Measurements from ENCODE around the gene NENF.

The NENF gene

DNA sequence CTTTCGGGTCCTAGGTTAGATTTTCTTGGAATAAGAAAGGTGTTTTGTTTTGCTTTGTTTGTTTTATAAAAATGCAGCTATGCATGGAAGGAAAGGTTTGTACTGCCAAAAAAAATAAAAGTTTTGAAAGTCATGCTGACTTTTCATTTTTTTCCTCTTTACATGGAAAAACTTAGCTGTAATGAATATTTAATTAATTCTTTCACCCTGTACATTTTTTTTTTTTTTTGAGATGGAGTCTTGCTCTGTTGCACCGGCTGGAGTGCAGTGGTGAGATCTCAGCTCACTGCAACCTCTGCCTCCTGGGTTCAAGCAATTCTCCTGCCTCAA is 48.7 kb downstream of the NENF start:
- no peak for DNase-seq (ENCODE audit: low read depth in 2 of 2)

GRCh38 chr1:212482006-212482636 is 49.4 kb downstream of the NENF start:
- DNase-seq (ENCODE audit: low read depth in 2 of 2) = no peak

- DNase-seq (ENCODE audit: low read depth in 2 of 2) = no peak
Observed at GRCh38 chr1:212482637-212483441, 50.1 kb downstream of the NENF start.

DNA sequence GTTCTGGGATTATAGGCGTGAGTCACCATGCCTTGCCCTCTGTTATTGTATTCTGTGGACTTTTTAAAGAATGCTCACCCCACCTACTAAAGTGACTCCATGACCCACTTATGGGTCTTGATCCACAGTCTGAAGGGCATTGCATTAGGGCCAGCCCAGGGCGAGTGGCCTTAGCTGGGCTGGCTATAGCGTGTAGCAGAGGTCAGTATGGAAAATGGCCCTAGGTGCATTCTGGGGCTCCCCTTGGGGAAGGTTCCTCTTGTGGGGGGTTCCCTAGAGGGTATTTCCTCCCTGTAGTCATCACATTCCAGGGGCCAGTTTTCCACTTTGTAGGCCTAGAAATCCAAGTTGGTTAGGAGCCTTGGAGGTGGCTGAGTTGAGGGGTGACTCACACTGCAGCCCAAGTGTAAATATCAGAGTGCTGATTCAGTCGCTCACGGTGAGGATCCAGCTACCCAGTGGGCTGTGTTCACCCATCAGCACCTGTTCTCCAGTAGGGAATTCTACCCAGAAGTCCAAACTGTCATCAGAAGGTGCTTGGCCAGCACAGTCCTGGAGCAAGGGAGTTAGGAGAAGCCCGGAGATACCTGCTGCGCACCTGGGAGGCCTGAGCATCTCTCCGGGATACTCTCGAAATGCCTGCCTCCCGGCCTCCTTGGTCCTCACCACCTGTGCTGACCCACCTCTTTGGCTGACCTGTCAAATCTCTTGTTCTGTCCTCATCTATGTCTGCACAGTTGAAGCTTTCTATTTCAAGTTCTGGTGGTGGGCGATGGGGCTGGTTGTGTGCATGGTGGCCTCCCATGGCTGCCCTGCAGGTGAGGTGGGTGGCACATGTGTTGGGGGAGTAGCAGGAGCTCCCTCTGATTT is 52.2 kb downstream of the NENF start:
- no peak for DNase-seq (ENCODE audit: low read depth in 2 of 2)

DNA sequence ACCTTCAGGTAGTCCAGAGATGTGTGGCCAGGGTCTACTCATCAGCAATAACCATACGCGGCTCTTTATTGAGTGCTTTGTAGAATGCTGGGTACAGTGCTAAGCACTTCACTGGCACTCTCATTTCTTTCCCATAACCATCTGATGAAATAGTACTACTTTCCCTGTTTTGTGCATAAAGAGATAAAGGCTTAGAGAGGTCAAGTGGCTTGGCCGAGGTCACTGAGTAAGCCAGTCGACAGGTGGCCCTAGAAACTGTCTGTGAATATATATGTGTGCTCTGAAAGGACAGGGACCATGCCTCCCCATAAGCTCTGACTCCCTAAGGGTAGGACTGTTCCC is 52.8 kb downstream of the NENF start:
- DNase-seq (ENCODE audit: low read depth in 2 of 2) = no peak

- no peak for DNase-seq (ENCODE audit: low read depth in 2 of 2)
Observed at GRCh38 chr1:212485913-212486618, 53.3 kb downstream of the NENF start.

- no peak for DNase-seq (ENCODE audit: low read depth in 2 of 2)
Observed at GRCh38 chr1:212486619-212486975, 53.9 kb downstream of the NENF start.

DNA sequence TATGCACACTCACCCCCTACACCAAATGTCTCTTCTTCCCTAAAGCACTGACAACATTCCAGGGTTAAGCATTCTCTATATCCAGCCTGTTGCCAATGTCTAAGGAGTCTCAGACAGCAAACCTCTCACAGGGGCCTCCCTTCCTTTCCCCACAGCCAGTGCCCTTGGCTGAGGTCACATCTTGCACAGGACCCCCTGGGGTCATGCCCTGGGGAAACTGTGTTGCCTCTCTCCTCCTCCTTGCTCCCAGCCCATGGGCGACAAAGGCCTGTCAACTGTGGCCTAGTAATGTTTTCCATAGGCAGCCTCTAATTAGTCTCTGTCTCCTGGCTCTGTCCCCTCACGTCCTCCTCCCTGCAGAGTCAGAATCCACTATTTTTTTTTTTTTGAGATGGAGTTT is 54.6 kb downstream of the NENF start:
- no peak for DNase-seq (ENCODE audit: low read depth in 2 of 2)

DNA sequence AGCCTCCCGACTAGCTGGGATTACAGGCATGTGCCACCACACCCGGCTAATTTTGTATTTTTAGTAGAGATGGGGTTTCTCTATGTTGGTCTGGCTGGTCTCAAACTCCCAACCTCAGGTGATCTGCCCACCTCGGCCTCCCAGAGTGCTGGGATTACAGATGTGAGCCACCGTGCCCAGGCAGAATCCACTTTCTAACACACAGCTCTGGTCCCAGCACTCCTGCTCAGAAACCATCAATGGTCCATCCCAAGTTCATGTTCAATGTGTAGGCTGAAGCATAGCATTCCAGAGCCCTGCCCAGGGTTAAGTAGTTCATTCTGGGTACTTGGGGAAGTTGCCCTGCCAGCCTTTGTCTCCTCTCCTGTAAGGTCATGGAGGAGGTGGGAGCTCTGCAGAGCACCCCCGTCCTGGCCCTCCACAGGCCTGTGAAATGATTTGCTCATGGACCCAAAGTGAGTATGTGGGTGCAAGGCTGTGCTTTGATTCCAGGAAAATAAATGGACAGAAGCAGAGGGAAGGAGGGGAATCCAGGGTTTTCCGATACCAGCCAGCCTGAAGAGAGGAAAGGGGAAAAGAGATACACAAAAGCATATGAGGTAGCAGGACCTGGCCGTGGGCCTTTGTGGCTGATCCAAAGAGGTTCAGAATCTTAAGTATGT is 55.2 kb downstream of the NENF start:
- DNase-seq (ENCODE audit: low read depth in 2 of 2) = no peak

GRCh38 chr1:212488436-212489283 is 55.9 kb downstream of the NENF start:
- no peak for DNase-seq (ENCODE audit: low read depth in 2 of 2)

DNA sequence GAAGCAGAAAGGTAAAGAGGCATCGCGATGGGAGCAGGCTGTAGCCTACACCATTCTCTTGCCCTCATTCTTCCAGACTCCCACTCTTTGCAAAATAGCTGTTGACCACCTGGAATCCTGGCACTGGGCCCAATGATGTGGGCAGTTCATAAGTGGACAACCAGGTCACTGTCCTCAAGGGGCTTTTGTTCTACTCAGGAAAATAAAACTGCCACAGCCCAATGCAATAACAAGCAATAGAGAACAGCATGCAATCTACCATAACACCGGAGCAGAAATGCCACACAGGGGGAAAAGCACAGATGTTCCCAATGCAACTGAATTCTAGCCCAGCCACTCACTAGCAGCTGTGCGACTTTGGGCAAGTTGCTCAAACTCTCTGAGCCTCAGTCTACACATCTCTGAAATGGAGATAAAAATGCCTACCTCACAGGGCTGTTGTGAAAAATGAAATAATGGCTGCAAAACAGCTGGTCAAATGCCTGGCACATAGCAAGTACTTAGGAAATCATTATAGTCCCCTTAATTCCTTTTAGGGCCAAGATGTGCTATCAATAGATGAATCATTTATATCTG is 56.7 kb downstream of the NENF start:
- DNase-seq (ENCODE audit: low read depth in 2 of 2) = no peak

DNA sequence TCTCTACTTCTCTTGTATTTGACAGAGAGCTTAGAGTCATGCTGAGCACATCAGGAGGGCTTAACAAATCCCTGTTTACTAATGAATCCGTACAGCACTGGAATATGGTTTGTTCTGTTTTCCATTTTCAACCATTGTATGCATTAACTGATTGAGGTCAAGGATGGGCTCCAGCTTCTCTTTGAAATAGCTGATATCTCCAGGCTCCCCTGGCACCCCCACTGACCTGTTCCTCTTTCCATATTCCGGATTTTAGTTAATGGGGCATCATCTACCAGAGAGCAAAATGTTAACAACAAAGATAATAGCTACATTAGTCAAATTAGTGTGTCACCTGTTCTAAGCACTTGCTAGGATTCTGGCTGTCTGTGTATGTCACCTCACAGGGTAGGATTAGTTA is 57.6 kb downstream of the NENF start:
- no peak for DNase-seq (ENCODE audit: low read depth in 2 of 2)

DNA sequence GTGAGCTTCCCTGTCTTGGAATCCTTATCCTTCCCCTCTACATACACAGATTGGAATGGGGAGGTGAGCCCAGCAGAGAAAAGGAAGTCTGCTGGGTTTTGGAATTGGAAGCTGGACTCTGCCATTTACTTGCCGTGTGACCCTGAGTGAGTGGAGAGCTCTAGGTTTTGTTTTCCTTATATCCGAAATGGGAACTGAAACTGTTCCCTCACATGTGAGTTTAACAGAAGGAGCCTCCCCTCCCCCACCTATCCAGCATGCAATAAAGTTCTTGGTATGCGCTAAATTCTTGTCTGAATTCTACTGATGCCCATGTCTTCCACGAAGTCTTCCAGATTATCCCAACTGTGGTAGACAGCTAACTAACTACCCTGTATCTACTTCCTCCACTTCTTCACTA is 58.7 kb downstream of the NENF start:
- no peak for DNase-seq (ENCODE audit: low read depth in 2 of 2)

Measured in stimulated activated CD4-positive, alpha-beta T cell treated with anti-CD3 and anti-CD28 coated beads, Interleukin-12 subunit alpha, Interleukin-12 subunit beta, amount 100 ng/mL, for 24 hours (primary cell).